H1 (cell line): ENCODE results near the gene MANEAL.

Experiments
- EZH2 ChIP-seq: fragments of 200-600 bp; sonication (generic); IDR thresholded peaks from 2 replicates; pipeline ENCODE4 v1.7.1; 2012; ENCODE audit warnings: low read depth, mild to moderate bottlenecking, moderate library complexity, low read length, inconsistent platforms; ENCODE audit not compliant: severe bottlenecking
- GTF2F1 ChIP-seq: IDR thresholded peaks from 2 replicates; pipeline ENCODE4 v1.6.1; 2012; ENCODE audit warnings: low read depth, low read length, improper control_type of control experiment, borderline replicate concordance
- POLR2A ChIP-seq, 2 experiments: IDR thresholded peaks; 1 replicate in 1 of 2; 2 replicates in 1 of 2; pipeline ENCODE4 v1.6.1; 2011; ENCODE audit warnings: low read depth in 2 of 2, low read length in 2 of 2, mild to moderate bottlenecking in 2 of 2; ENCODE audit errors: control extremely low read depth in 1 of 2
- RAD21 ChIP-seq, 2 experiments: IDR thresholded peaks in 1 of 2; conservative IDR thresholded peaks in 1 of 2; 2 replicates each; pipeline ENCODE4 v1.6.1; 2011; ENCODE audit warnings: low read depth in 2 of 2, low read length in 2 of 2, improper control_type of control experiment in 1 of 2, inconsistent platforms in 1 of 2, mild to moderate bottlenecking in 1 of 2, moderate library complexity in 1 of 2
- RFX5 ChIP-seq: IDR thresholded peaks from 2 replicates; pipeline ENCODE4 v1.6.1; 2011; ENCODE audit warnings: low read depth, low read length, improper control_type of control experiment, borderline replicate concordance
- SUZ12 ChIP-seq: fragments of 200-600 bp; sonication (generic); IDR thresholded peaks from 2 replicates; pipeline ENCODE4 v1.6.1; 2012; ENCODE audit warnings: mild to moderate bottlenecking, inconsistent platforms, low read length, moderate library complexity, mixed read lengths
- TAF1 ChIP-seq: IDR thresholded peaks from 2 replicates; pipeline ENCODE4 v1.6.1; 2011; ENCODE audit warnings: mild to moderate bottlenecking, low read depth, low read length
- TBP ChIP-seq: IDR thresholded peaks from 2 replicates; pipeline ENCODE4 v1.6.1; 2011; ENCODE audit warnings: low read depth, low read length, improper control_type of control experiment
- TEAD4 ChIP-seq: IDR thresholded peaks from 2 replicates; pipeline ENCODE4 v1.6.1; 2012; ENCODE audit warnings: low read depth, low read length, inconsistent platforms, mixed read lengths
- TF ChIP-seq, protein P1 (sequence below), 3 experiments: IDR thresholded peaks; 1 replicate in 2 of 3; 2 replicates in 1 of 3; pipeline versions ENCODE4 v1.5.1 to v1.6.1; 2011; ENCODE audit warnings: low read length in 3 of 3, mild to moderate bottlenecking in 3 of 3, inconsistent platforms in 2 of 3, low read depth in 1 of 3, moderate library complexity in 1 of 3; ENCODE audit not compliant: insufficient read depth in 1 of 3; ENCODE audit errors: control extremely low read depth in 1 of 3

DNA sequence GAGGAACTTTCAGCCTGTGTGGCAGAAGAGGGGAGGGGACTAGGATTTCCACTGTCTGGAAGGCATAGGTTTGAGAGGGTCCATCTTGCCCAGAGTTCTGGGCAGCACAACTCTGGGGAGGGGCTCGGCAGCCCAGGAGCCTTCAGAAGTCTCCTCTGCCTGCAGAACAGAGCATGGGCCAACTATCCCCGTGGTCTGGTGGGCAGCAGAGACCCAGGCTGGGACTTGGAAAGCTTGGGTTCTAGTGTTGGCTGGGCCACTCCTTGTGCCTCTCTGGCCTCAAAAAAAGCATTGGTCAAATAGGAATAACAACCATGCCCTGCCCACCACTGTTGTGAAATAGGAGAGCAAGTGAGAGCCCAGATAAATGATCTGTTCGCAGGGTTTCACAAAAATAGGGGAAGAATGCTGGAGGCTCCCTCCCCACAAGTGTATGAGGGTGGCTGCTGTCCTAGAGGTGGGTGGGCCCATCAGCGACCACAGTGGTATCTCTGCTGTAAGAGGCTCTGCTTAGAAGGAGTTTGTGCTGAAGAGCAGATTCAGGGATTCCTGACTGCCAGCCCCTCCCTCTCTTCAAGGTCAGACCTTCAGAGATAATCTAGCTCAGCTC is 37.6 kb upstream of the MANEAL start:
- TF ChIP-seq TAF1 = no peak
- TF ChIP-seq POLR2A (IDR thresholded peaks at IDR 0.05; ENCODE audit: control extremely low read depth in 1 of 2, low read depth in 2 of 2, low read length in 2 of 2) = no peak
- no peak for TF ChIP-seq EZH2
- no peak for TF ChIP-seq TEAD4
- TF ChIP-seq, protein P1, sequence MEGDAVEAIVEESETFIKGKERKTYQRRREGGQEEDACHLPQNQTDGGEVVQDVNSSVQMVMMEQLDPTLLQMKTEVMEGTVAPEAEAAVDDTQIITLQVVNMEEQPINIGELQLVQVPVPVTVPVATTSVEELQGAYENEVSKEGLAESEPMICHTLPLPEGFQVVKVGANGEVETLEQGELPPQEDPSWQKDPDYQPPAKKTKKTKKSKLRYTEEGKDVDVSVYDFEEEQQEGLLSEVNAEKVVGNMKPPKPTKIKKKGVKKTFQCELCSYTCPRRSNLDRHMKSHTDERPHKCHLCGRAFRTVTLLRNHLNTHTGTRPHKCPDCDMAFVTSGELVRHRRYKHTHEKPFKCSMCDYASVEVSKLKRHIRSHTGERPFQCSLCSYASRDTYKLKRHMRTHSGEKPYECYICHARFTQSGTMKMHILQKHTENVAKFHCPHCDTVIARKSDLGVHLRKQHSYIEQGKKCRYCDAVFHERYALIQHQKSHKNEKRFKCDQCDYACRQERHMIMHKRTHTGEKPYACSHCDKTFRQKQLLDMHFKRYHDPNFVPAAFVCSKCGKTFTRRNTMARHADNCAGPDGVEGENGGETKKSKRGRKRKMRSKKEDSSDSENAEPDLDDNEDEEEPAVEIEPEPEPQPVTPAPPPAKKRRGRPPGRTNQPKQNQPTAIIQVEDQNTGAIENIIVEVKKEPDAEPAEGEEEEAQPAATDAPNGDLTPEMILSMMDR (IDR thresholded peaks at IDR 0.05; ENCODE audit: control extremely low read depth in 1 of 3, insufficient read depth in 1 of 3, low read depth in 1 of 3, low read length in 3 of 3) = no peak
- no peak for TF ChIP-seq SUZ12
- no peak for TF ChIP-seq RFX5
- no peak for TF ChIP-seq RAD21 (IDR thresholded peaks at IDR 0.05 in 1 of 2, conservative IDR thresholded peaks at IDR 0.05 in 1 of 2; ENCODE audit: low read depth in 2 of 2, low read length in 2 of 2)
- TF ChIP-seq GTF2F1 = no peak
- no peak for TF ChIP-seq TBP
